Stomach (tissue), 9 donors: ENCODE measurements around the gene PNLIP. TPM values are rescaled to one million over a fixed set of nuclear protein-coding genes. Genes with fewer than 3 reads are reported as not detected.

Experiments
- DNase-seq, 2 donors: peaks; one replicate each; pipeline versions ENCODE4 v3.0.0 to v3.0.0-alpha.2; 2013 to 2019
- H3K27ac ChIP-seq, 5 donors: fragments of 200-600 bp in 4 of 5; sonication (generic) in 4 of 5; one replicate each; pipeline ENCODE4 v1.5.1; 2013 to 2019; ENCODE audit warnings: mild to moderate bottlenecking in 1 of 5, moderate library complexity in 1 of 5
- H3K27me3 ChIP-seq, 3 donors: fragments of 200-600 bp; sonication (generic); one replicate each; pipeline ENCODE4 v1.5.1; 2017 to 2019; ENCODE audit warnings: mixed run types in 1 of 3
- H3K36me3 ChIP-seq, 4 donors: fragments of 200-600 bp; sonication (generic); 1 replicate in 3 of 4; 2 replicates in 1 of 4; pipeline ENCODE4 v1.5.1; 2016 to 2019
- H3K4me1 ChIP-seq, 4 donors: fragments of 200-600 bp; sonication (generic); one replicate each; pipeline ENCODE4 v1.5.1; 2016 to 2019
- H3K4me3 ChIP-seq, 4 donors: fragments of 200-600 bp; sonication (generic) in 3 of 4; one replicate each; pipeline ENCODE4 v1.5.1; 2016 to 2019; ENCODE audit warnings: mild to moderate bottlenecking in 1 of 4
- H3K9me3 ChIP-seq, 4 donors: fragments of 200-600 bp; sonication (generic); one replicate each; pipeline ENCODE4 v1.5.1; 2016 to 2019
- CTCF ChIP-seq, 7 experiments: fragments of 450-650 bp in 4 of 7; fragments of 200-600 bp in 3 of 7; sonication (generic) in 3 of 7; IDR thresholded peaks; one replicate each; pipeline ENCODE4 v1.5.1; 2016 to 2019; ENCODE audit warnings: antibody characterized with exemption in 7 of 7, control low read depth in 2 of 7, mild to moderate bottlenecking in 1 of 7
- EP300 ChIP-seq: sonication (generic); formaldehyde crosslinking; IDR thresholded peaks from one replicate; pipeline ENCODE4 v1.6.1; 2017; ENCODE audit warnings: antibody characterized with exemption
- POLR2A ChIP-seq, 4 donors: fragments of 450-650 bp; IDR thresholded peaks; one replicate each; pipeline ENCODE4 v1.6.1; 2016; ENCODE audit warnings: antibody characterized with exemption in 4 of 4, control low read depth in 2 of 4, mild to moderate bottlenecking in 1 of 4, moderate library complexity in 1 of 4
- POLR2AphosphoS5 ChIP-seq, 3 donors: sonication (generic); formaldehyde crosslinking; IDR thresholded peaks; one replicate each; pipeline ENCODE4 v1.6.1; 2016; ENCODE audit warnings: antibody characterized with exemption in 3 of 3
- WGBS, 5 donors: extraction: QIAGEN DNeasy Blood & Tissue Kit in 3 of 5; methylation state at CpG; one replicate each; pipeline versions ENCODE4 v1.1.5 to v1.1.7; 2013 to 2018; 5-methylcytosine and 5-hydroxymethylcytosine counted together
- intact Hi-C: fragments of 100-400 bp; cut with DNase I; formaldehyde crosslinking; loops from one replicate; pipeline ENCODE4 v1.15.1; 2023; ENCODE audit warnings: low total_unique reads
- polyA plus RNA-seq, 3 donors: library from polyadenylated mRNA; stranded (reverse); fragments of 200-250 nt; gene quantifications; one replicate each; pipeline ENCODE4 v1.2.3, GENCODE V29; 2013
- small RNA-seq, 4 donors: library from RNA; depleted of rRNA; stranded (forward); fragments of <200 nt; gene quantifications; one replicate each; pipeline ENCODE3, GENCODE V24; 2016
- total RNA-seq, 5 donors: library from RNA; depleted of rRNA; stranded (reverse); fragments of >200 nt; gene quantifications; one replicate each; pipeline versions ENCODE4 v1.1.0 to v1.2.3, GENCODE V29; 2014 to 2016
- donor health status: healthy with polysubstance abuse.
- donor health status: Bipolar disorder and iron deficiency.
- donor health status: healthy.

PNLIP gene
- total and polyA plus RNA-seq, 8 donors, result 1.0 to 6.7 (median 1.1) TPM; not detected in 5

- TF ChIP-seq POLR2AphosphoS5 (IDR thresholded peaks at IDR 0.05) (no peak), CTCF (IDR thresholded peaks at IDR 0.05) (no peak), POLR2A (IDR thresholded peaks at IDR 0.05) (no peak), EP300 (no peak)
- Histone ChIP-seq H3K27me3 (peaks cover 4 to 36% (median 23%) of the 10 kb centered on the region in 3 donors), H3K27ac (no peak overlapping the region), H3K36me3 (no peaks in the 10 kb centered on the region), H3K4me1 (peaks cover 0 to 18% (median 7%) of the 10 kb centered on the region in 4 donors), H3K9me3 (peaks cover 0 to 17% (median 8%) of the 10 kb centered on the region in 4 donors), H3K4me3 (no peak overlapping the region)
- 62 to 82% (median 78%) methylated on average over 2 of the region's 2 CpGs for WGBS, 5 donors
- DNase-seq, result no peak
- intact Hi-C loops, result no loop called here
Measured at GRCh38 chr10:116613471-116613870, 67.7 kb downstream of the PNLIP start.

GRCh38 chr10:116614796-116615195 is 69.1 kb downstream of the PNLIP start:
- Histone ChIP-seq H3K9me3 (peaks cover 0 to 13% (median 4%) of the 10 kb centered on the region in 4 donors), H3K36me3 (no peaks in the 10 kb centered on the region), H3K27ac (no peak overlapping the region), H3K4me1 (peaks cover 0 to 10% (median 1%) of the 10 kb centered on the region in 4 donors), H3K27me3 (peaks cover 4 to 23% (median 10%) of the 10 kb centered on the region in 3 donors), H3K4me3 (no peak overlapping the region)
- TF ChIP-seq POLR2A (IDR thresholded peaks at IDR 0.05) (no peak), EP300 (no peak), POLR2AphosphoS5 (IDR thresholded peaks at IDR 0.05) (no peak), CTCF (IDR thresholded peaks at IDR 0.05) (no peak)
- DNase-seq, result no peak
- WGBS, 5 donors, result 35 to 63% (median 56%) methylated on average over 2 of the region's 2 CpGs
- intact Hi-C loops, result no loop called here

GRCh38 chr10:116615199-116615776 is 69.6 kb downstream of the PNLIP start:
- H3K27me3 ChIP-seq, result peaks cover 1 to 18% (median 5%) of the 10 kb centered on the region in 3 donors
- no peak overlapping the region for H3K27ac ChIP-seq
- WGBS, 5 donors, result 86 to 95% (median 90%) methylated on average over 3 of the region's 3 CpGs
- TF ChIP-seq EP300, result no peak
- TF ChIP-seq CTCF (IDR thresholded peaks at IDR 0.05), result no peak
- no peak for TF ChIP-seq POLR2AphosphoS5 (IDR thresholded peaks at IDR 0.05)
- TF ChIP-seq POLR2A (IDR thresholded peaks at IDR 0.05), result no peak
- peaks cover 0 to 8% (median 2%) of the 10 kb centered on the region in 4 donors for H3K9me3 ChIP-seq
- DNase-seq, result no peak
- peaks cover 0 to 12% (median 3%) of the 10 kb centered on the region in 4 donors for H3K4me1 ChIP-seq
- intact Hi-C loops, result no loop called here
- no peaks in the 10 kb centered on the region for H3K36me3 ChIP-seq
- no peak overlapping the region for H3K4me3 ChIP-seq

Small RNA genes within 50 kb of the gene (small RNA-seq; reads per million reads assigned to genes)
- 0 reads per million in 4 donors for gene RNU6-1090P

Other genes with a start within 250 kb of the PNLIP start
- not detected for gene CCDC172, start 221.5 kb upstream of the PNLIP start, total RNA-seq
- under 1 TPM in 1 of 3 donors, not detected in 2; 0.50 TPM for gene CCDC172, start 221.5 kb upstream of the PNLIP start, polyA plus RNA-seq
- 1 to 10 TPM in 1 of 5 donors, not detected in 4; 1.3 TPM for gene PNLIPRP3, start 118.1 kb upstream of the PNLIP start, total RNA-seq
- gene PNLIPRP3, start 118.1 kb upstream of the PNLIP start, polyA plus RNA-seq, result under 1 TPM in 2 of 3 donors, not detected in 1; 0.10 to 0.46 TPM
- gene PNLIPRP1, start 45.0 kb downstream of the PNLIP start, total RNA-seq, result not detected
- 1 to 10 TPM in 1 of 3 donors, under 1 TPM in 2; 0.18 to 9.2 (median 0.81) TPM for gene PNLIPRP1, start 45.0 kb downstream of the PNLIP start, polyA plus RNA-seq
- gene PNLIPRP2, start 75.0 kb downstream of the PNLIP start, total RNA-seq, result 10 to 100 TPM in 1 of 5 donors, 1 to 10 TPM in 1, not detected in 3; 4.1 to 11.9 TPM
- 1 to 10 TPM; 1.3 to 6.1 (median 1.3) TPM for gene PNLIPRP2, start 75.0 kb downstream of the PNLIP start, polyA plus RNA-seq
- gene HSPA12A, start 196.6 kb downstream of the PNLIP start, total RNA-seq, result 10 to 100 TPM in 2 of 5 donors, 1 to 10 TPM in 3; 2.9 to 25.5 (median 6.1) TPM
- 1 to 10 TPM; 2.0 to 2.7 (median 2.4) TPM for gene HSPA12A, start 196.6 kb downstream of the PNLIP start, polyA plus RNA-seq